ENCODE measurements around the gene RIN2. TPM values are rescaled to one million over a fixed set of nuclear protein-coding genes. Genes with fewer than 3 reads are reported as not detected.

The RIN2 gene
- total and polyA plus RNA-seq, 7 donors: 4.4 to 33.4 (median 18.9) TPM

DNA sequence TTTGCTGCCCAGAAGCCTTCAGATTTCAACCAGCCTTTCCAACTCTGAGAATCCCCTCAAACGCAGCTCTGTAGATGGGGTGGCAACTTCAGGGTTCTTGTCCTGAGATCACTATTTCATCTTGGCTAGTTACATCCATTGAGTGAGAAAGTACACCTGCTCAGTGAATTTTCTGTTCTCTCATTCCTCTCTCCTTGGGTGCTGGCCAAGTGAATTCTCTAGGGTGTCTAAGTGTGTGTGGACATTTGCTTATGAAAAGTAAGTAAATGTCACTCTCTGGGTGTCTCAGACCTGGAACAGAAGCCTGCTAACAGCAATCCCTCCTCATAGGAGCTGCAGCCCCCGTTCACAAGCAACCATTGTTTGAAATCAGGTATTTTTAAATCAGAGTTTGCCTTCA lies 3.8 kb downstream of the RIN2 start:
- Histone ChIP-seq H3K9me3 (no peaks in the 10 kb centered on the region), H3K4me1 (peaks cover 31% of the 10 kb centered on the region), H3K36me3 (ENCODE audit: insufficient read depth in 1 of 2, low read depth in 1 of 2) (peaks cover 0 to 6% of the 10 kb centered on the region in 2 donors), H3K27ac (peak overlapping the region; percentile 2), H3K27me3 (ENCODE audit: insufficient read depth in 3 of 3, low read length in 2 of 3) (no peaks in the 10 kb centered on the region), H3K4me3 (no peak overlapping the region)
- TF ChIP-seq, protein P1, sequence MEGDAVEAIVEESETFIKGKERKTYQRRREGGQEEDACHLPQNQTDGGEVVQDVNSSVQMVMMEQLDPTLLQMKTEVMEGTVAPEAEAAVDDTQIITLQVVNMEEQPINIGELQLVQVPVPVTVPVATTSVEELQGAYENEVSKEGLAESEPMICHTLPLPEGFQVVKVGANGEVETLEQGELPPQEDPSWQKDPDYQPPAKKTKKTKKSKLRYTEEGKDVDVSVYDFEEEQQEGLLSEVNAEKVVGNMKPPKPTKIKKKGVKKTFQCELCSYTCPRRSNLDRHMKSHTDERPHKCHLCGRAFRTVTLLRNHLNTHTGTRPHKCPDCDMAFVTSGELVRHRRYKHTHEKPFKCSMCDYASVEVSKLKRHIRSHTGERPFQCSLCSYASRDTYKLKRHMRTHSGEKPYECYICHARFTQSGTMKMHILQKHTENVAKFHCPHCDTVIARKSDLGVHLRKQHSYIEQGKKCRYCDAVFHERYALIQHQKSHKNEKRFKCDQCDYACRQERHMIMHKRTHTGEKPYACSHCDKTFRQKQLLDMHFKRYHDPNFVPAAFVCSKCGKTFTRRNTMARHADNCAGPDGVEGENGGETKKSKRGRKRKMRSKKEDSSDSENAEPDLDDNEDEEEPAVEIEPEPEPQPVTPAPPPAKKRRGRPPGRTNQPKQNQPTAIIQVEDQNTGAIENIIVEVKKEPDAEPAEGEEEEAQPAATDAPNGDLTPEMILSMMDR (IDR thresholded peaks at IDR 0.05): no peak
- DNase-seq (no peak), ATAC-seq (no peak)
- intact Hi-C loops (cut with DNase I): no loop called here
- 46 to 57% (median 48%) methylated on average over 2 of the region's 2 CpGs for WGBS, 3 donors

DNA sequence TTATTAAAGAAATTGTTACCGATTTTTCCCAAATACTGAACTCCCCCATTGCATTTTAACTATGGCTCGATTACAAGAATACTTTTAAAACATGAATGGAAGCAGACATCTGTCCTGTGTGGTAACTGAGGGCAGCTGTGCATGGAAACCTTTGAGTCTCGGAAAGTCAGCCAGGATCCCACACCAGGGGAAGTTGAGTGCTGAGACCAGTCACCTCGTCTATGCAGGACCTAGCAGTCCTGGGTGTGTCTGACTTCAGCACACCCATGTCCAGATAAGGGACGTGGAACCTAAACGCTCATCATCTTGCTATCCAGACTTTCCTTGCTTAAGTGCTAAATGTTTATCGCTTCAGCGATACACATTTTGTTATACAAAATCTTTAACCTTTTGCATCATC lies 6.1 kb downstream of the RIN2 start:
- Histone ChIP-seq H3K4me1 (peaks cover 35% of the 10 kb centered on the region), H3K4me3 (no peak overlapping the region), H3K9me3 (no peaks in the 10 kb centered on the region), H3K27me3 (ENCODE audit: insufficient read depth in 3 of 3, low read length in 2 of 3) (no peaks in the 10 kb centered on the region), H3K36me3 (ENCODE audit: insufficient read depth in 1 of 2, low read depth in 1 of 2) (peaks cover 0 to 6% of the 10 kb centered on the region in 2 donors), H3K27ac (no peak overlapping the region)
- DNase-seq (no peak), ATAC-seq (no peak)
- intact Hi-C loops (cut with DNase I): no loop called here
- TF ChIP-seq, protein P1 (IDR thresholded peaks at IDR 0.05): no peak
- 59 to 71% (median 63%) methylated on average over 8 of the region's 8 CpGs for WGBS, 3 donors

DNA sequence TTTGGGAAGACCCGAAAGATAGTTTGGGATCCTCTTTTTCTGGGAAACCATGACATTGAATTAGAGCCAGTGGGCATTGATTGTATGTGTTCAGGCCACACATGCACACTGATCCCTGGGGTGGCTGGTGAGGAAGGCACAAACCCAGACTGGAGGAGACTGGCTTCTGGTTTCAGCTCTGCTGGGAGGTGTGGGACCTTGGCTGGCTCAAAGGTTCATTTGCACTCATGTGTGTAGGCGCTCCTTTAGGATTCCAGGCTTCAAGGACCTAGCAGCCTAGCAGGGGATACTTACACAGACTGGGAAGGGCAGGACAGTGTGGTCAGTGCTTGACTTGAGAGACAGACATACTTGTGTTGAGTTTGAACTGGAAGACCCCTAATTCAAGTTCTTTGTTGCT lies 7.2 kb downstream of the RIN2 start:
- no peak overlapping the region for H3K27ac ChIP-seq
- intact Hi-C loops (cut with DNase I): no loop called here
- WGBS, 3 donors: 66 to 80% (median 70%) methylated on average over 2 of the region's 2 CpGs
- H3K36me3 ChIP-seq (ENCODE audit: insufficient read depth in 1 of 2, low read depth in 1 of 2): peaks cover 0 to 6% of the 10 kb centered on the region in 2 donors
- no peaks in the 10 kb centered on the region for H3K27me3 ChIP-seq (ENCODE audit: insufficient read depth in 3 of 3, low read length in 2 of 3)
- no peak for ATAC-seq
- TF ChIP-seq, protein P1 (IDR thresholded peaks at IDR 0.05): no peak
- peaks cover 35% of the 10 kb centered on the region for H3K4me1 ChIP-seq
- no peak for DNase-seq
- no peak overlapping the region for H3K4me3 ChIP-seq
- no peaks in the 10 kb centered on the region for H3K9me3 ChIP-seq

DNA sequence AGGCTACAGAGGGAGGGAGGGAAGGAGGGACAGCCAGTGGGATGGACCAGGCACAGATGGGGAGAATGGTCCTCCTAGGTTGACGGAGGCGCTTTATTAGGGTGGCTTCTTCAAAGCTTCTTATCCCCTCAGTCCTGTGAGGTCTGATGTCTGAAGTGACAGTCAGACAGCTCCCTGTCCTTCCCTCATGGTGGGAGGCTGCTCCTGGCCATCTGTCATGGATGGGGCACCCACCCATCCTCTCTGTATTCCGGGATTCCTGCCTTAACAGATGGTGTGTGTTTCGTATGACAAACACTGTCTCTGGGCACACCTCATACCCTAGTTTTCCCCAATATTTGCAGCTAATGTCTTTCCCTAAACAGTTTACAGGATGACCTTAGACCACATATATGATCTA lies 7.9 kb downstream of the RIN2 start:
- H3K9me3 ChIP-seq: no peaks in the 10 kb centered on the region
- intact Hi-C loops (cut with DNase I): no loop called here
- H3K27me3 ChIP-seq (ENCODE audit: insufficient read depth in 3 of 3, low read length in 2 of 3): no peaks in the 10 kb centered on the region
- no peak overlapping the region for H3K4me3 ChIP-seq
- H3K27ac ChIP-seq: no peak overlapping the region
- TF ChIP-seq, protein P1 (IDR thresholded peaks at IDR 0.05): no peak
- ATAC-seq (no peak), DNase-seq (no peak)
- H3K4me1 ChIP-seq: peaks cover 30% of the 10 kb centered on the region
- 86 to 90% (median 89%) methylated on average over 4 of the region's 4 CpGs for WGBS, 3 donors
- peaks cover 0 to 6% of the 10 kb centered on the region in 2 donors for H3K36me3 ChIP-seq (ENCODE audit: insufficient read depth in 1 of 2, low read depth in 1 of 2)

DNA sequence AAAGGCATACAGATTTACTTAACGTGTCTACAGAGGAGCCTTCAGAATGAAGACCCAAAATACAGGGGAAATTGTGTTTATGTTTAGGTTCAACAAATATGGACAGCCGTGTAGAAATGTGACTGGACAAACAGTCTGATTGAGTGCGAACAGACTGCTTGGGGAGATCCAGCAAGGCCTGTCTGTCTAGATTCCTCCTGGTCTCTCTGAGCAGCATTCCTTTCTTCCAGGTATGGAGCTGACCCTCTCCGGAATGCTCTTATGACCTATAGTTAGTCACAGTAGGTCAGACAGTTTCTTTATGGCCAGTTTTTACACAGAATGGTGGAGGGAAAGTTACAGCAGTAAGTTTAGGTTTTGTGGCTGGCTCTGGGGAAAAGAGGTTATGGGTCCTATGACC lies 9.0 kb downstream of the RIN2 start:
- Histone ChIP-seq H3K36me3 (ENCODE audit: insufficient read depth in 1 of 2, low read depth in 1 of 2) (peaks cover 0 to 6% of the 10 kb centered on the region in 2 donors), H3K9me3 (no peaks in the 10 kb centered on the region), H3K4me3 (no peak overlapping the region), H3K4me1 (peaks cover 19% of the 10 kb centered on the region), H3K27me3 (ENCODE audit: insufficient read depth in 3 of 3, low read length in 2 of 3) (no peaks in the 10 kb centered on the region), H3K27ac (no peak overlapping the region)
- WGBS, 3 donors: 76 to 89% (median 88%) methylated on average over 4 of the region's 4 CpGs
- DNase-seq (no peak), ATAC-seq (no peak)
- intact Hi-C loops (cut with DNase I): no loop called here
- TF ChIP-seq, protein P1 (IDR thresholded peaks at IDR 0.05): no peak

Measured in psoas muscle (tissue), 8 donors.